H1 (cell line): ENCODE measurements around the gene CCT5. TPM values are rescaled to one million over a fixed set of nuclear protein-coding genes. Genes with fewer than 3 reads are reported as not detected.

Source experiments
- ASH2L ChIP-seq: fragments of 200-600, 300-600 bp; sonication (generic); IDR thresholded peaks from one replicate; pipeline ENCODE4 v1.7.1; 2017; ENCODE audit warnings: low read length
- GABPA ChIP-seq: IDR thresholded peaks from 2 replicates; pipeline ENCODE4 v1.6.1; 2011; ENCODE audit warnings: mild to moderate bottlenecking, low read length, moderate library complexity, borderline replicate concordance; ENCODE audit not compliant: insufficient read depth
- HDAC6 ChIP-seq: IDR thresholded peaks from one replicate; pipeline ENCODE4 v1.7.1; 2012; ENCODE audit warnings: low read depth, mild to moderate bottlenecking, inconsistent platforms, low read length, moderate library complexity
- MAFK ChIP-seq: IDR thresholded peaks from 2 replicates; pipeline ENCODE4 v1.6.1; 2012; ENCODE audit warnings: low read depth, mild to moderate bottlenecking, improper control_type of control experiment, low read length
- POLR2AphosphoS5 ChIP-seq: IDR thresholded peaks from 2 replicates; pipeline ENCODE4 v1.6.1; 2011; ENCODE audit warnings: low read depth, low read length
- POU5F1 ChIP-seq: IDR thresholded peaks from 2 replicates; pipeline ENCODE4 v1.6.1; 2011; ENCODE audit warnings: low read depth, mild to moderate bottlenecking, low read length, moderate library complexity
- TAF7 ChIP-seq: optimal IDR thresholded peaks from 2 replicates; pipeline ENCODE3; 2011; ENCODE audit warnings: low read depth, mild to moderate bottlenecking, inconsistent platforms, low read length, moderate library complexity, borderline replicate concordance
- TEAD4 ChIP-seq: IDR thresholded peaks from 2 replicates; pipeline ENCODE4 v1.6.1; 2012; ENCODE audit warnings: low read depth, low read length, inconsistent platforms, mixed read lengths
- polyA plus RNA-seq, 7 experiments: library from polyadenylated mRNA; depleted of rRNA in 3 of 7; stranded (reverse) in 5 of 7; unstranded in 2 of 7; fragments of >200 nt in 5 of 7; fragments of 200-250 nt in 2 of 7; gene quantifications; 1 replicate in 5 of 7; 2 replicates in 1 of 7; 4 replicates in 1 of 7; pipeline versions ENCODE4 v1.2.1 to v1.2.3, GENCODE V29; 2011 to 2013; ENCODE audit warnings: missing spikeins in 2 of 7, mixed read lengths in 2 of 7
- total RNA-seq: library from RNA; stranded (reverse); fragmentation: NEBNext Ultra II Directional; extraction: Animal tissue kit (Norgen Biotek cat#: 25700); gene quantifications from 2 replicates; pipeline ENCODE4 v1.2.1, GENCODE V29; 2021
- TF ChIP-seq, protein P1 (sequence below): IDR thresholded peaks from 2 replicates; pipeline ENCODE4 v1.6.1; 2011; ENCODE audit warnings: low read length, improper control_type of control experiment
- TF ChIP-seq, protein P2 (sequence below): IDR thresholded peaks from 2 replicates; pipeline ENCODE4 v1.6.1; 2012; ENCODE audit warnings: inconsistent platforms

Gene CCT5
- total and polyA plus RNA-seq, 2 of the 8 experiments (the other 6 are each of a cell fraction or from before 2014, with no cell fraction given): 425 to 549 TPM

DNA sequence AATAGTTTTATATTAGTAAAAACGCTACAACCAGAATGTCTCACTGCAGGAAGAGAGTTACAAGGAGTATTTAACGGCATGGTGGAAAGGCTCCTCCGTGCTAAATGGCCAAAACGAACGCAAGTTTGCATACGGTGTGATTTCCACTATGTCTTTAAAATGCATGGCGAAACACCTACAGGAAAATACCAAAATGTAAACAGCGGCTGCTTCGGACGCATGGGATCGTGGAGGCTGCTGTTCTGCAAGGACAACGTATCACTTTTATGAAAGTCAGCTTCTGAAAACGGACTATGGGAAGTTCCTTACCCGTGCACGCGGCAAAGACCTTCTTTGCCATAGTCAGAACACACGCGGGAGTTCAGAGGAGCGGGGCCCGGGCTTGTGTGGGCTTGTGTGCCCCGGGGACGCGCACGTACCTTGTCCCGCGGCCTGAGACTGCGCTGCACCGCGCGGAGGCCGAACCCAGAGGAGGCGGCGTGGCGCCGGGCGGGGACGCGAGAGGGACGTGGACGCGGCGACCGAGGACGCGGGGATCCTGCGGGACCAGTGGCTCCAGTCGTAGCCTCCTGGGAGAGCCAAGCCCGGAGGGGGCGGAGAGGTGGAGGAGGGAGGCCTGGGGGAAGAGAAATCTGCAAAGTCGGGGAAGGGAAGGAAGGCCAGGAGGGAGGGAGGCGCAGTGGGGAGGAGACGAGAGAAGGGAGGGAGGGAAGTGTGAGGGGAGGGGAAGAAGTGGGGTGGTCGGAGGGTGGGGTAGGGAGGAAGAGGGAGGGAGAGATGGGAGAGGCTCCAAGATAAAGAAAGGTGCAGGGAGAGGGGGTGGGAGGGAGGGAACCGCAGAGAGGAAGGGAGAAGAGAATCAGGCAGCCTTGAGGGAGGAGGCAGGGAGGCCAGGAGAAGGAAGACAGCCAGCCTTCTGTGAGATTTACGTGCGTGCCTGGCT lies 57.4 kb downstream of the CCT5 start, which contains the start of gene CMBL (continued):
- TF ChIP-seq TEAD4: no peak
- TF ChIP-seq, protein P1, sequence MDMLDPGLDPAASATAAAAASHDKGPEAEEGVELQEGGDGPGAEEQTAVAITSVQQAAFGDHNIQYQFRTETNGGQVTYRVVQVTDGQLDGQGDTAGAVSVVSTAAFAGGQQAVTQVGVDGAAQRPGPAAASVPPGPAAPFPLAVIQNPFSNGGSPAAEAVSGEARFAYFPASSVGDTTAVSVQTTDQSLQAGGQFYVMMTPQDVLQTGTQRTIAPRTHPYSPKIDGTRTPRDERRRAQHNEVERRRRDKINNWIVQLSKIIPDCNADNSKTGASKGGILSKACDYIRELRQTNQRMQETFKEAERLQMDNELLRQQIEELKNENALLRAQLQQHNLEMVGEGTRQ: no peak
- no peak for TF ChIP-seq MAFK
- TF ChIP-seq, protein P2, sequence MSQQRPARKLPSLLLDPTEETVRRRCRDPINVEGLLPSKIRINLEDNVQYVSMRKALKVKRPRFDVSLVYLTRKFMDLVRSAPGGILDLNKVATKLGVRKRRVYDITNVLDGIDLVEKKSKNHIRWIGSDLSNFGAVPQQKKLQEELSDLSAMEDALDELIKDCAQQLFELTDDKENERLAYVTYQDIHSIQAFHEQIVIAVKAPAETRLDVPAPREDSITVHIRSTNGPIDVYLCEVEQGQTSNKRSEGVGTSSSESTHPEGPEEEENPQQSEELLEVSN: no peak; the same call in 1 of the 2 replicates
- no peak for TF ChIP-seq GABPA
- no peak for TF ChIP-seq HDAC6
- peak; percentile 100 for TF ChIP-seq ASH2L
- no peak for TF ChIP-seq POLR2AphosphoS5
- TF ChIP-seq TAF7: no peak
- no peak for TF ChIP-seq POU5F1
